HG02840 (cell line): ENCODE data around the gene GET4.
"Not testable (repeated sequence)": the region's sequence is repeated elsewhere in the genome, so short reads cannot be mapped to it uniquely, and the experiment has no call there.

Source experiments
- ATAC-seq: cut with Tn5 transposase; IDR thresholded peaks from one replicate; pipeline ENCODE4 v1.9.1; 2021; ENCODE audit warnings: mild to moderate bottlenecking, moderate library complexity, moderate number of reproducible peaks; ENCODE audit not compliant: unreplicated experiment, low FRiP score

GET4 gene

GRCh38 chr7:845091-845490 lies 31.3 kb upstream of the GET4 start:
- no peak for ATAC-seq

- no peak for ATAC-seq
Measured at GRCh38 chr7:845731-846130, 30.6 kb upstream of the GET4 start.

- not testable (repeated sequence) for ATAC-seq
Measured at GRCh38 chr7:846958-847650, 29.2 kb upstream of the GET4 start.

- ATAC-seq = not testable (repeated sequence)
Measured at GRCh38 chr7:847728-848127, 28.6 kb upstream of the GET4 start.

- no peak for ATAC-seq
Measured at GRCh38 chr7:849145-849544, 27.2 kb upstream of the GET4 start.

GRCh38 chr7:849781-850180 lies 26.6 kb upstream of the GET4 start:
- no peak for ATAC-seq

- no peak for ATAC-seq
Measured at GRCh38 chr7:851204-851603, 25.1 kb upstream of the GET4 start.

GRCh38 chr7:853366-854117 lies 22.8 kb upstream of the GET4 start:
- ATAC-seq = no peak

- no peak for ATAC-seq
Measured at GRCh38 chr7:854118-854775, 22.1 kb upstream of the GET4 start.

GRCh38 chr7:855686-856369 lies 20.5 kb upstream of the GET4 start:
- ATAC-seq = no peak

GRCh38 chr7:856444-857095 lies 19.8 kb upstream of the GET4 start:
- no peak for ATAC-seq

GRCh38 chr7:857661-858060 lies 18.7 kb upstream of the GET4 start:
- no peak for ATAC-seq

- no peak for ATAC-seq
Measured at GRCh38 chr7:859359-860030, 16.9 kb upstream of the GET4 start.

GRCh38 chr7:860149-860548 lies 16.2 kb upstream of the GET4 start:
- ATAC-seq = no peak

- no peak for ATAC-seq
Measured at GRCh38 chr7:861222-861621, 15.1 kb upstream of the GET4 start.

- no peak for ATAC-seq
Measured at GRCh38 chr7:862157-862556, 14.2 kb upstream of the GET4 start.

- no peak for ATAC-seq
Measured at GRCh38 chr7:863106-863505, 13.2 kb upstream of the GET4 start.

GRCh38 chr7:865921-866320 lies 10.4 kb upstream of the GET4 start:
- ATAC-seq = no peak

- no peak for ATAC-seq
Measured at GRCh38 chr7:867001-867405, 9.4 kb upstream of the GET4 start.
